K562 (cell line): ENCODE results near the gene RBM19. TPM values are rescaled to one million over a fixed set of nuclear protein-coding genes. Genes with fewer than 3 reads are reported as not detected.
A peak's percentile ranks its signal among the peaks of the same experiment; 100 is the strongest.

Experiments used
- ATAC-seq: fragments of 200-7000 bp; cut with Tn5 transposase; 3 replicates; pipeline ENCODE4 v1.9.1; 2020; ENCODE audit warnings: moderate library complexity
- BruUV-seq: library from RNA; stranded (reverse); fragments of 400-500 nt; replicated peaks from 2 replicates; lab custom pipeline; 2021; lab: Mats Ljungman, UMichigan
- CTCF ChIA-PET: fragments of 300-600 bp; formaldehyde crosslinking; extraction: SDS; loops from one replicate; lab custom pipeline; 2021; ENCODE audit warnings: low intra/inter-chr PET ratio; lab: Yijun Ruan, JAX
- POLR2A ChIA-PET: fragments of 300-600, 350-650 bp; sonication (Branson Sonifier 250); formaldehyde crosslinking; extraction: SDS; loops from one replicate; lab custom pipeline; 2021; ENCODE audit warnings: antibody characterized with exemption, inconsistent platforms; lab: Yijun Ruan, JAX
- DNase-seq, 4 experiments: peaks; one replicate each; pipeline versions ENCODE4 v3.0.0 to v3.0.0-alpha.2; 2011 to 2018; ENCODE audit warnings: low spot score in 3 of 4, mixed read lengths in 3 of 4; ENCODE audit errors: extremely low read depth in 1 of 4
- FAIRE-seq: peaks from 2 replicates; lab custom pipeline; 2011; peaks lifted over from hg19 to GRCh38; lab: Jason Lieb, UNC
- H2AFZ ChIP-seq: 2 replicates; pipeline ENCODE4 v1.6.0; 2011; ENCODE audit warnings: low read depth, low read length, control low read depth, inconsistent platforms
- H3K27ac ChIP-seq: fragments of 200-600 bp; 3 replicates; pipeline ENCODE4 v1.8.0; 2011; ENCODE audit warnings: low read depth, mild to moderate bottlenecking, control low read depth, inconsistent platforms, low read length, moderate library complexity, mixed read lengths; ENCODE audit errors: extremely low read depth
- H3K27me3 ChIP-seq, 2 experiments: fragments of 300-600 bp in 1 of 2; 2 replicates in 1 of 2; 3 replicates in 1 of 2; pipeline versions ENCODE4 v1.6.0 to v1.8.0; 2011; ENCODE audit warnings: inconsistent platforms in 2 of 2, low read length in 2 of 2, mild to moderate bottlenecking in 1 of 2, mixed read lengths in 1 of 2, moderate library complexity in 1 of 2; ENCODE audit not compliant: control insufficient read depth in 2 of 2, insufficient read depth in 2 of 2
- H3K36me3 ChIP-seq: fragments of 300-600 bp; 3 replicates; pipeline ENCODE4 v1.8.0; 2011; ENCODE audit warnings: mild to moderate bottlenecking, low read length, inconsistent platforms; ENCODE audit not compliant: control insufficient read depth, insufficient read depth
- H3K4me1 ChIP-seq, 2 experiments: fragments of 200-600 bp in 1 of 2; replicated peaks in 1 of 2; 2 replicates in 1 of 2; 3 replicates in 1 of 2; pipeline versions ENCODE4 v1.5.1 to v1.8.0; 2011; ENCODE audit warnings: inconsistent platforms in 2 of 2, low read length in 2 of 2, mild to moderate bottlenecking in 1 of 2, mixed read lengths in 1 of 2, moderate library complexity in 1 of 2; ENCODE audit not compliant: control insufficient read depth in 2 of 2, insufficient read depth in 2 of 2
- H3K4me2 ChIP-seq: 2 replicates; pipeline ENCODE4 v1.6.1; 2011; ENCODE audit warnings: low read length, control low read depth, inconsistent platforms, mixed read lengths; ENCODE audit not compliant: insufficient read depth
- H3K4me3 ChIP-seq: fragments of 200-600 bp; sonication (generic), shearing (Covaris generic); 2 replicates; pipeline ENCODE4 v1.5.1; 2016; ENCODE audit warnings: control low read depth, inconsistent platforms
- H3K79me2 ChIP-seq: fragments of 200-600 bp; 3 replicates; pipeline ENCODE4 v1.8.0; 2011; ENCODE audit warnings: low read length, inconsistent platforms; ENCODE audit not compliant: control insufficient read depth, insufficient read depth
- H3K9ac ChIP-seq, 2 experiments: 2 replicates each; pipeline versions ENCODE4 v1.6.0 to v1.6.1; 2011; ENCODE audit warnings: low read depth in 2 of 2, low read length in 2 of 2, control low read depth in 1 of 2, inconsistent platforms in 1 of 2, mild to moderate bottlenecking in 1 of 2, mixed read lengths in 1 of 2; ENCODE audit not compliant: insufficient read depth in 1 of 2
- H3K9me1 ChIP-seq: one replicate; pipeline ENCODE4 v1.6.0; 2011; ENCODE audit warnings: inconsistent platforms, mild to moderate bottlenecking, low read length, moderate library complexity; ENCODE audit not compliant: control insufficient read depth, insufficient read depth
- H3K9me3 ChIP-seq: replicated peaks from 2 replicates; pipeline ENCODE4 v1.5.1; 2011; ENCODE audit warnings: low read depth, low read length, inconsistent platforms; ENCODE audit not compliant: control insufficient read depth, insufficient read depth
- H4K20me1 ChIP-seq: replicated peaks from 2 replicates; pipeline ENCODE4 v1.6.1; 2011; ENCODE audit warnings: low read length, inconsistent platforms, mixed read lengths; ENCODE audit not compliant: control insufficient read depth, insufficient read depth
- ARID2 ChIP-seq: fragments of 450-650 bp; IDR thresholded peaks from 2 replicates; pipeline ENCODE4 v1.6.1; 2017; ENCODE audit warnings: antibody characterized with exemption, mild to moderate bottlenecking
- CBFA2T2 ChIP-seq: fragments of 450-650 bp; conservative IDR thresholded peaks from 2 replicates; pipeline ENCODE4 v1.6.1; 2017; ENCODE audit warnings: mild to moderate bottlenecking
- CTBP1 ChIP-seq: fragments of 450-650 bp; IDR thresholded peaks from 2 replicates; pipeline ENCODE4 v1.6.1; 2016; ENCODE audit warnings: borderline replicate concordance
- MLLT1 ChIP-seq, 2 experiments: fragments of 450-650 bp; IDR thresholded peaks; 2 replicates each; pipeline ENCODE4 v1.6.1; 2016
- NBN ChIP-seq: fragments of 450-650 bp; IDR thresholded peaks from 2 replicates; pipeline ENCODE4 v1.6.1; 2016; ENCODE audit warnings: low read depth, mild to moderate bottlenecking
- RBM25 ChIP-seq: fragments of 200-400 bp; formaldehyde crosslinking; IDR thresholded peaks from 2 replicates; pipeline ENCODE4 v1.6.1; 2018; ENCODE audit warnings: low read length, low read depth, moderate library complexity; ENCODE audit not compliant: severe bottlenecking
- STAG1 ChIP-seq: sonication (generic); formaldehyde crosslinking; IDR thresholded peaks from 2 replicates; pipeline ENCODE4 v1.5.0; 2020; ENCODE audit warnings: missing genetic modification reagents, borderline replicate concordance
- WGBS: fragments of 100-300 bp; shearing (Covaris generic); methylation state at CpG from one replicate; pipeline ENCODE4 v1.1.6; 2016; ENCODE audit warnings: low coverage, mixed read lengths; ENCODE audit not compliant: insufficient coverage; ENCODE audit errors: missing lambda C conversion rate; 5-methylcytosine and 5-hydroxymethylcytosine counted together
- in situ Hi-C: fragments of 300-500 bp; cut with MboI; formaldehyde crosslinking; loops from 4 replicates; pipeline ENCODE4 v1.15.0; 2018; ENCODE audit warnings: inconsistent platforms, mixed read lengths
- intact Hi-C: fragments of 100-400 bp; cut with micrococcal nuclease; formaldehyde crosslinking; loops from 2 replicates; pipeline ENCODE4 v1.14.2; 2022
- polyA plus RNA-seq, 8 experiments: library from polyadenylated mRNA; depleted of rRNA in 4 of 8; stranded (reverse) in 5 of 8; unstranded in 3 of 8; fragments of >200 nt; fragmentation: Nextera tagmentation in 2 of 8; fragmentation: Illumina TruSeq in 1 of 8; extraction: Ambion mirVana in 2 of 8; extraction: Trizol in 1 of 8; gene quantifications; 2 replicates each; pipeline versions ENCODE4 v1.2.1 to v1.2.3, GENCODE V29; 2011 to 2014; ENCODE audit warnings: inconsistent platforms in 1 of 8, missing spikeins in 1 of 8
- total RNA-seq, 7 experiments: library from RNA; depleted of rRNA in 6 of 7; stranded (reverse); fragments of >200 nt in 6 of 7; fragmentation: Illumina TruSeq in 2 of 7; extraction: Trizol in 2 of 7; gene quantifications; 2 replicates each; pipeline versions ENCODE4 v1.2.1 to v1.2.3, GENCODE V29; 2011 to 2021; ENCODE audit warnings: low replicate concordance in 1 of 7

The RBM19 gene
- total and polyA plus RNA-seq, 9 of the 15 experiments (the other 6 are each of a cell fraction or from before 2014, with no cell fraction given): 16.0 to 58.4 (median 37.9) TPM

DNA sequence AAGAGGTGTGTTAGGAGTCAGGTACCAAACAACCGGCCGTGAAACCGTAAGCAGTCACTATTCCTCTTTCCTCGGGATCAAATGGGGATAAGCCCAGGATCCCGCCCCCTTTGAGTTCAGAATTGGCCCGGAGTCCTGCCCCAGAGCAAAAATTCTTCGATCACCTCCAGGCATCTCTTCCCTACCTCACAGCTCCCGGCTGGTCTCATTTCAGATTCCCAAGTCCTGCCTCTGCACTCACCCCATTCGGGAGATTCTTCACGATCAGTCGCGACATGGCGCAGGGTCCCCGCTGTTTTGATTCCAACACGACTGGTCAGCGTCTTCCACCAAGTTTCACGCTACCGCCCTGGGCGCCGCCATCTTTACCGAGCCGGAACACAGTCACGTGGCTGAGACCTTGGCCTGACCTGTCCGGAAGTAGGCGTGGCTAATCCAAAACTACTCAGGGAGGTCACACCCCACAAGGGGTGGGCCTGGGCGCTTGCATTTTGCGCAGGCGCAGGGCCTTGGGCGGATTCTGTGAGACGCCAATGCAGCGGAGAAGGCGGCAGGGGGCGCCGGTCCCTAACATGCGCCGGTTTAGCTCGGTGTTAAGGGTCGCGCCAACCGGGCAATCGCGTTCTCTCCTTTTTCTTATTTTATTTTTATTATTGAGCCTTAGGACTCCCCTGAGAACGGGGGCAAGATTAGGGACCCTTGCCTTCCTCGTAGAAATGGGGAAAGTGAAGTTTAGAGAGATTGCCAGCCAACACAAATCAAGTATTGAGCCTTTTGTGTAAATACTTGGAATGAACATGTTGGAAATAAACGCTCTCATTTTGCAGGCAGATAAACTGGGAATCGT is at the start of gene RBM19 (continued):
- TF ChIP-seq NBN (no peak), ARID2 (peak; percentile 85), CTBP1 (peak; percentile 33; the same call in 1 of the 2 replicates), STAG1 (no peak), MLLT1 (IDR thresholded peaks at IDR 0.05) (no peak)

DNA sequence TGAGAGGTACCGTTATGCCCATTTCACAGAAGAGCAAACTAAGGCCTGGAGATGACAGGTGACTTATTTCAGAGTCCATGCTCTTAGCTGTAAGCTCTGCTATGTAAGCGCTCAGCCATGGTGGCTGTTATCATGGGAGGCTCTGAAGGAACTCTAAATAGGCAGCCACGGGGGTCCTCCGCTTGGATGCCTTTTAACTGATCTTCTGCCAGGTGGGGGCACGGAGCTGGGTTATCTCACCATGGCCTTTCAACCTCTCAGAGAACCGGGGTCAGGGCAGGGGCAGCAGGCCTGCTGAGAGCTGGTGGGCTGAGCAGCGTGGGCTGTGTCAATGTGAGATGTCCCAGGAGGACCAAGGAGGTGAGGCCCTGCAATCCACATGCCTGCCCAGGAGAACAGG is 49.7 kb upstream of the RBM19 start:
- ChIA-PET CTCF (interaction anchor here (0.6 kb wide), 1 partner anchor 493 kb away, joined by 3 read pairs; no protein-coding TSS in a partner anchor), POLR2A (interaction anchor here (1.1 kb wide), 1 partner anchor 20 kb away, joined by 3 read pairs; no protein-coding TSS in a partner anchor)
- H3K9me3 ChIP-seq: no peaks in the 10 kb centered on the region
- ATAC-seq (no peak), DNase-seq (no peak), FAIRE-seq (no peak)
- H2AFZ ChIP-seq: no peak overlapping the region
- whole genome bisulfite sequencing: 1% methylated on average over 7 of the region's 7 CpGs
- no peak for TF ChIP-seq CBFA2T2
- peak; percentile 60 for TF ChIP-seq RBM25
- H4K20me1 ChIP-seq: no peaks in the 10 kb centered on the region
- H3K79me2 ChIP-seq: no peaks in the 10 kb centered on the region
- H3K4me1 ChIP-seq: no peaks in the 10 kb centered on the region
- in situ Hi-C loops: loop anchor here (10.0 kb wide), 1 partner anchor 499 kb away; no protein-coding TSS in a partner anchor
- no peak overlapping the region for H3K4me3 ChIP-seq
- H3K9ac ChIP-seq: no peak overlapping the region
- no peak overlapping the region for H3K4me2 ChIP-seq
- intact Hi-C loops: no loop called here
- no TSS peak for BruUV-seq
- no peaks in the 10 kb centered on the region for H3K9me1 ChIP-seq
- peaks cover 0 to 8% of the 10 kb centered on the region in 2 experiments; a peak in 2 of 5 replicates for H3K27me3 ChIP-seq
- no peak overlapping the region for H3K27ac ChIP-seq
- H3K36me3 ChIP-seq: no peaks in the 10 kb centered on the region
